Head of caudate nucleus (tissue), 42 donors: ENCODE data around the gene RBBP9.
A peak's percentile ranks its signal among the peaks of the same experiment; 100 is the strongest.
"Not testable (repeated sequence)": the region's sequence is repeated elsewhere in the genome, so short reads cannot be mapped to it uniquely, and the experiment has no call there.

Source experiments
- DNase-seq, 42 donors: peaks; one replicate each; pipeline versions ENCODE4 v3.0.0 to v3.0.0-alpha.2; 2020 to 2021; ENCODE audit warnings: mixed read lengths in 7 of 42
- intact Hi-C: fragments of 100-400 bp; cut with DNase I; formaldehyde crosslinking; loops from one replicate; pipeline ENCODE4 v1.15.0; 2022

Gene RBBP9

GRCh38 chr20:18496740-18497592, at the start of gene RBBP9:
Gene RBBP9, minus strand, starts transcription at chr20:18497225. Its CDS starts 58 bp downstream, at chr20:18497167.
- intact Hi-C loops = no loop called here
- peak; percentile 71 to 97 (median 91) for DNase-seq

GRCh38 chr20:18545566-18545965, 48.5 kb upstream of the RBBP9 start:
- intact Hi-C loops = no loop called here
- DNase-seq = no peak

GRCh38 chr20:18543932-18544331, 46.9 kb upstream of the RBBP9 start:
- intact Hi-C loops = no loop called here
- peak in 3 of 42 donors; percentile 8 to 68 (median 31) for DNase-seq

GRCh38 chr20:18543216-18543615, 46.2 kb upstream of the RBBP9 start:
- DNase-seq = no peak
- intact Hi-C loops = no loop called here

- DNase-seq = no peak
- intact Hi-C loops = no loop called here
These were observed 44.7 kb upstream of the RBBP9 start for GRCh38 chr20:18541741-18542140.

GRCh38 chr20:18537651-18538050, 40.6 kb upstream of the RBBP9 start:
- intact Hi-C loops = no loop called here
- no peak for DNase-seq

- intact Hi-C loops = no loop called here
- DNase-seq = no peak
These were observed 37.1 kb upstream of the RBBP9 start for GRCh38 chr20:18533978-18534644.

- DNase-seq = no peak
- intact Hi-C loops = no loop called here
These were observed 36.5 kb upstream of the RBBP9 start for GRCh38 chr20:18533491-18533890.

GRCh38 chr20:18532626-18533025, 35.6 kb upstream of the RBBP9 start:
- DNase-seq = no peak
- intact Hi-C loops = no loop called here

GRCh38 chr20:18529041-18529440, 32.0 kb upstream of the RBBP9 start:
- no peak for DNase-seq
- intact Hi-C loops = no loop called here

- DNase-seq = no peak
- intact Hi-C loops = no loop called here
These were observed 30.8 kb upstream of the RBBP9 start for GRCh38 chr20:18527836-18528235.

- no peak for DNase-seq
- intact Hi-C loops = no loop called here
These were observed 30.3 kb upstream of the RBBP9 start for GRCh38 chr20:18527339-18527738.

GRCh38 chr20:18526761-18527160, 29.7 kb upstream of the RBBP9 start:
- DNase-seq, intact Hi-C loops: not testable (repeated sequence)

- intact Hi-C loops = no loop called here
- no peak for DNase-seq
These were observed 27.6 kb upstream of the RBBP9 start for GRCh38 chr20:18524646-18525045.

GRCh38 chr20:18523066-18523465, 26.0 kb upstream of the RBBP9 start:
- intact Hi-C loops = no loop called here
- DNase-seq = no peak

- not testable (repeated sequence) for DNase-seq
These were observed 25.0 kb upstream of the RBBP9 start for GRCh38 chr20:18522066-18522465.

GRCh38 chr20:18515973-18516372, 18.9 kb upstream of the RBBP9 start:
- DNase-seq = no peak
- intact Hi-C loops = no loop called here

More at GRCh38 chr20:18522066-18522465, 25.0 kb upstream of the RBBP9 start:
- intact Hi-C loops = not testable (repeated sequence)

GRCh38 chr20:18514127-18514526, 17.1 kb upstream of the RBBP9 start:
- no peak for DNase-seq
- intact Hi-C loops = no loop called here

GRCh38 chr20:18513208-18513607, 16.2 kb upstream of the RBBP9 start:
- DNase-seq = no peak
- intact Hi-C loops = no loop called here

- intact Hi-C loops = no loop called here
- DNase-seq = no peak
These were observed 14.5 kb upstream of the RBBP9 start for GRCh38 chr20:18511571-18511970.
